Ectodermal cell (in vitro differentiated cells): ENCODE data around the gene AUTS2.

Experiments
- H3K27ac ChIP-seq: 2 replicates; pipeline ENCODE4 v1.7.0; 2013; ENCODE audit warnings: mild to moderate bottlenecking, low read depth, low read length; ENCODE audit not compliant: insufficient read depth, poor library complexity, severe bottlenecking
- H3K27me3 ChIP-seq: 2 replicates; pipeline ENCODE4 v1.7.0; 2013; ENCODE audit warnings: mild to moderate bottlenecking, low read length; ENCODE audit not compliant: insufficient read depth, control insufficient read depth, poor library complexity, severe bottlenecking
- H3K36me3 ChIP-seq: one replicate; pipeline ENCODE4 v1.7.0; 2013; ENCODE audit warnings: low read length; ENCODE audit not compliant: control insufficient read depth, insufficient read depth
- H3K4me1 ChIP-seq: one replicate; pipeline ENCODE4 v1.7.0; 2013; ENCODE audit warnings: low read length; ENCODE audit not compliant: control insufficient read depth, insufficient read depth
- H3K4me3 ChIP-seq: 2 replicates; pipeline ENCODE4 v1.7.0; 2013; ENCODE audit warnings: low read depth, low read length, control low read depth; ENCODE audit not compliant: insufficient read depth
- H3K9me3 ChIP-seq: 2 replicates; pipeline ENCODE4 v1.7.0; 2013; ENCODE audit warnings: mild to moderate bottlenecking, low read length, moderate library complexity; ENCODE audit not compliant: control insufficient read depth
- whole genome bisulfite sequencing, 2 experiments: methylation state at CpG; one replicate each; pipeline ENCODE4 v1.1.7; 2013; ENCODE audit warnings: missing lambda C conversion rate in 2 of 2; 5-methylcytosine and 5-hydroxymethylcytosine counted together

Gene AUTS2

GRCh38 chr7:69749372-69749979 lies 151.2 kb downstream of the AUTS2 start:
- Histone ChIP-seq H3K4me3 (no peak overlapping the region), H3K9me3 (no peaks in the 10 kb centered on the region), H3K27me3 (no peaks in the 10 kb centered on the region), H3K36me3 (no peaks in the 10 kb centered on the region), H3K4me1 (no peaks in the 10 kb centered on the region), H3K27ac (no peak overlapping the region)
- WGBS, 2 experiments = 93 to 95% methylated on average over 7 of the region's 7 CpGs

GRCh38 chr7:69749994-69750393 lies 151.7 kb downstream of the AUTS2 start:
- no peak overlapping the region for H3K4me3 ChIP-seq
- H3K36me3 ChIP-seq = no peaks in the 10 kb centered on the region
- H3K27ac ChIP-seq = no peak overlapping the region
- no peaks in the 10 kb centered on the region for H3K9me3 ChIP-seq
- H3K27me3 ChIP-seq = no peaks in the 10 kb centered on the region
- WGBS, 2 experiments = 95 to 97% methylated on average over 4 of the region's 4 CpGs
- no peaks in the 10 kb centered on the region for H3K4me1 ChIP-seq

- H3K27me3 ChIP-seq = no peaks in the 10 kb centered on the region
- peaks cover 5% of the 10 kb centered on the region for H3K4me1 ChIP-seq
- 100% methylated on average over 1 of the region's 1 CpG for WGBS, 2 experiments
- H3K4me3 ChIP-seq = no peak overlapping the region
- no peaks in the 10 kb centered on the region for H3K9me3 ChIP-seq
- no peaks in the 10 kb centered on the region for H3K36me3 ChIP-seq
- no peak overlapping the region for H3K27ac ChIP-seq
Measured at GRCh38 chr7:69751026-69751425, 152.8 kb downstream of the AUTS2 start.

GRCh38 chr7:69753981-69754380 lies 155.7 kb downstream of the AUTS2 start:
- Histone ChIP-seq H3K27ac (no peak overlapping the region), H3K36me3 (no peaks in the 10 kb centered on the region), H3K4me1 (peaks cover 31% of the 10 kb centered on the region), H3K27me3 (no peaks in the 10 kb centered on the region), H3K9me3 (no peaks in the 10 kb centered on the region), H3K4me3 (no peak overlapping the region)
- WGBS, 2 experiments = 50 to 67% methylated on average over 1 to 2 of the region's 2 CpGs

- no peaks in the 10 kb centered on the region for H3K9me3 ChIP-seq
- no peak overlapping the region for H3K27ac ChIP-seq
- H3K36me3 ChIP-seq = no peaks in the 10 kb centered on the region
- WGBS, 2 experiments = 89 to 90% methylated on average over 3 of the region's 3 CpGs
- H3K4me1 ChIP-seq = peaks cover 31% of the 10 kb centered on the region
- no peak overlapping the region for H3K4me3 ChIP-seq
- no peaks in the 10 kb centered on the region for H3K27me3 ChIP-seq
Measured at GRCh38 chr7:69754476-69754875, 156.2 kb downstream of the AUTS2 start.

GRCh38 chr7:69756235-69756634 lies 158.0 kb downstream of the AUTS2 start:
- peaks cover 33% of the 10 kb centered on the region for H3K4me1 ChIP-seq
- no peaks in the 10 kb centered on the region for H3K9me3 ChIP-seq
- no peaks in the 10 kb centered on the region for H3K36me3 ChIP-seq
- H3K4me3 ChIP-seq = no peak overlapping the region
- no peaks in the 10 kb centered on the region for H3K27me3 ChIP-seq
- WGBS, 2 experiments = 96 to 97% methylated on average over 1 of the region's 1 CpG
- no peak overlapping the region for H3K27ac ChIP-seq

- 94 to 95% methylated on average over 1 of the region's 1 CpG for WGBS, 2 experiments
- Histone ChIP-seq H3K4me1 (peaks cover 36% of the 10 kb centered on the region), H3K36me3 (no peaks in the 10 kb centered on the region), H3K27ac (no peak overlapping the region), H3K4me3 (no peak overlapping the region), H3K27me3 (no peaks in the 10 kb centered on the region), H3K9me3 (no peaks in the 10 kb centered on the region)
Measured at GRCh38 chr7:69757528-69757927, 159.3 kb downstream of the AUTS2 start.

- Histone ChIP-seq H3K4me1 (peaks cover 36% of the 10 kb centered on the region), H3K4me3 (no peak overlapping the region), H3K27ac (no peak overlapping the region), H3K27me3 (no peaks in the 10 kb centered on the region), H3K36me3 (no peaks in the 10 kb centered on the region), H3K9me3 (no peaks in the 10 kb centered on the region)
- WGBS, 2 experiments = 77 to 83% methylated on average over 1 of the region's 1 CpG
Measured at GRCh38 chr7:69757981-69758430, 159.7 kb downstream of the AUTS2 start.

GRCh38 chr7:69759373-69759772 lies 161.1 kb downstream of the AUTS2 start:
- peaks cover 43% of the 10 kb centered on the region for H3K4me1 ChIP-seq
- no peak overlapping the region for H3K27ac ChIP-seq
- H3K4me3 ChIP-seq = no peak overlapping the region
- H3K27me3 ChIP-seq = no peaks in the 10 kb centered on the region
- 91 to 93% methylated on average over 3 of the region's 4 CpGs for WGBS, 2 experiments
- H3K9me3 ChIP-seq = no peaks in the 10 kb centered on the region
- H3K36me3 ChIP-seq = no peaks in the 10 kb centered on the region

GRCh38 chr7:69761290-69761922 lies 163.1 kb downstream of the AUTS2 start:
- H3K27ac ChIP-seq = no peak overlapping the region
- H3K9me3 ChIP-seq = no peaks in the 10 kb centered on the region
- no peak overlapping the region for H3K4me3 ChIP-seq
- 78 to 85% methylated on average over 5 of the region's 5 CpGs for WGBS, 2 experiments
- H3K36me3 ChIP-seq = no peaks in the 10 kb centered on the region
- peaks cover 41% of the 10 kb centered on the region for H3K4me1 ChIP-seq
- H3K27me3 ChIP-seq = no peaks in the 10 kb centered on the region
